Astrocyte of the cerebellum (primary cell): ENCODE measurements around the gene FGF18.

Experiments used
- DNase-seq: peaks from one replicate; pipeline ENCODE4 v3.0.0-alpha.2; 2011; ENCODE audit warnings: low read depth
- H3K4me3 ChIP-seq: 2 replicates; pipeline ENCODE4 v1.5.1; 2011; ENCODE audit warnings: mild to moderate bottlenecking, low read depth, low read length, moderate library complexity
- in situ Hi-C: cut with HindIII; loops from 2 replicates; pipeline ENCODE4 v1.10.0; 2017; ENCODE audit warnings: low sequenced_read_pairs
- TF ChIP-seq, protein P1 (sequence below): IDR thresholded peaks from 2 replicates; pipeline ENCODE4 v1.5.1; 2012; ENCODE audit warnings: low read length, low read depth, moderate library complexity, mild to moderate bottlenecking; ENCODE audit errors: missing control alignments

Gene FGF18

DNA sequence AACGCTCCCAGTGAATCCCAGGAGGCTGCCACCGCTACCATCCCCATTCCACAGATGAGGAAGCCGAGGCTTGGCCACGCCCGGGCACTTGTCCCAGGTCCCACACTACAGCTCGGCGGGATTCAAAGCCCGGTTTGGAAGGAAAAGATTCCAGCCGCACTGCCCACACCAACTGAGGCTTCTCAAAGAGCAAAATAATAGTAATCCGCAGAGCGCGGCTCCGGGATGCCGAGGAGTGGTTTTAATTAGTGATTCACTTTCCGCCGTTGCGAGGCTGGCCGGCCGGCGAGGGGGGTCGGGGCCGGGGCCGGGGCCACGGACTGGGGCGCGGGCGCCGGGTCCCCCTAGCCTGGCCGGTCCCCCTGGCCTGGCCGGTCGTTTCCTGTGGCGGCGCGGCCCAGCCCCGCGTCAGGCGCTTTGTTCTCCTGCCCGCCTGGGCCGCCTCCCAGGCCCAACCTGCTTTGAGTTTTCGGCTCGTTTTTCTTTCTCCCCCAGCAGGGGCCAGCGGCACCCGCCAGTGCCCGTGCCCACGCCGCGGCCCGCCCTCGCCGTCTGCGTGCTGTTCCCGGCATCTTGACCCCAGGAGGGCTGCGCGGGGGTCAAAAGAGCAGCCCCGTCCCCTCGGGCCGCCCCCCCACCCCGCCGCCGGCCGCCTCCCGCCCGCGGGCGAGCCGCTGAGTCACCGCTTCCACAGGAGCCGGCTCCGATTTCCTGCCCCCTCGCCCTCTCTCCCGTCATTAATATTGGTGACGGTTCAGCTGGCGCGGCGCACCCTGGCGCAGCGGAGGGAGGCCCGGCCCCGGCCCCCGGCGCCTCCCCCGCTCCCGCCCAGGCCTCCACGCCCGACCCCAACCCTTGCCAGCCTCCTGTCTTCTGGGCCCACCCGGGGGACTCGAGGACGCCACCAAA, 31.2 kb downstream of the FGF18 start:
- in situ Hi-C loops = no loop called here
- peak; percentile 46 for DNase-seq
- H3K4me3 ChIP-seq = no peak overlapping the region
- TF ChIP-seq, protein P1, sequence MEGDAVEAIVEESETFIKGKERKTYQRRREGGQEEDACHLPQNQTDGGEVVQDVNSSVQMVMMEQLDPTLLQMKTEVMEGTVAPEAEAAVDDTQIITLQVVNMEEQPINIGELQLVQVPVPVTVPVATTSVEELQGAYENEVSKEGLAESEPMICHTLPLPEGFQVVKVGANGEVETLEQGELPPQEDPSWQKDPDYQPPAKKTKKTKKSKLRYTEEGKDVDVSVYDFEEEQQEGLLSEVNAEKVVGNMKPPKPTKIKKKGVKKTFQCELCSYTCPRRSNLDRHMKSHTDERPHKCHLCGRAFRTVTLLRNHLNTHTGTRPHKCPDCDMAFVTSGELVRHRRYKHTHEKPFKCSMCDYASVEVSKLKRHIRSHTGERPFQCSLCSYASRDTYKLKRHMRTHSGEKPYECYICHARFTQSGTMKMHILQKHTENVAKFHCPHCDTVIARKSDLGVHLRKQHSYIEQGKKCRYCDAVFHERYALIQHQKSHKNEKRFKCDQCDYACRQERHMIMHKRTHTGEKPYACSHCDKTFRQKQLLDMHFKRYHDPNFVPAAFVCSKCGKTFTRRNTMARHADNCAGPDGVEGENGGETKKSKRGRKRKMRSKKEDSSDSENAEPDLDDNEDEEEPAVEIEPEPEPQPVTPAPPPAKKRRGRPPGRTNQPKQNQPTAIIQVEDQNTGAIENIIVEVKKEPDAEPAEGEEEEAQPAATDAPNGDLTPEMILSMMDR = no peak

DNA sequence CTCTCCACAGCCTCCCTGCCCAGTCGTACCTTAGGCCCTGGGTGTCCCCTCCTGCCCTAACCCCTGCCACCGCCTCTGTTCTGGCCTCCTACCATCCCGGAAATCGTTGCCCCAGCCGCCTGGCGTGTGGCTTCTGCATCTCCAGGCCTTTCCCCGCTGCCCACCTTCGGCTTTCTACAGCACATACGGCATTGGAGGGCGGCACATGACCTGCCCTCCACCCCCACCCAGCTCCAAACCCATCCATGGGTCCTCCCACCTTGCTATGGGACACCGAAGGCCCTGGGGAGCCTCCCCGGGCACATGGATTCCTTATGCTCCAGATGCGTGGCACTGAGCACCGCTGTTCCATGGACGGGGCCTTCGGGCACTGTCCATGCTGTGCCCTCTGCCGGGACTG, 32.0 kb downstream of the FGF18 start:
- DNase-seq = no peak
- TF ChIP-seq, protein P1 = no peak
- H3K4me3 ChIP-seq = no peak overlapping the region
- in situ Hi-C loops = no loop called here

DNA sequence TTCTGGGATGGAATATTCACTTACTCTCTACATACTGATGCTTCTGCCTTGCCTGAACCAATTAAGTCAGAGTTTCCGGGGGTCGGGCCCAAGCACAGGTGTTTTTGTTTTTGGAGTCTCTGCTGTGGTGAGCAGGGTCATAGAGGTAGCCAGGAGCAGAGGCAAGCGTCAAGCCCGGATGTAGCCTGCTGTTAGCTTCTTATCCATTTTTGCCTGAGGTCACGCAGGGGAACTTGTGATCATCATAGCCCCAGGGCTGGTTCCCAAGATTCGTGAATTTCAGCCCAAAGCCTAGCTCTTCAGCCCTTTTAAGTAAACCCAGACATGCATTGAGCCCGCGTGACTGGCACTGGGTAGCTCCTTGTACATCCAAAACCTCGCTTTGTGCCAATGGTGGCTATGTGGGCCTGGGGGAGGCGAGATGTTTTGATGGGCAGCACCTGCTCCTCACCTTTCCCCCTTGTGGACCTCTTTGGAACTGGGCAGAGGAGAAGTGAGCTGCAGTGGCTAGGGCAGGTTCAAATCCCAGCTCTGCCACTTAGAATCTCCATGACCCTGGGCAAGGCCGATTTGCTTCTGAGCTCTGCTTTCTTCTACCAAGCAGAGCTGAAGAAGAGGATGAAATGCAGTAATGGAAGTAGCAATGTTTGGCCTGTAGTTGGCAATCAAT, 33.7 kb downstream of the FGF18 start:
- TF ChIP-seq, protein P1 = no peak
- in situ Hi-C loops = no loop called here
- no peak for DNase-seq
- H3K4me3 ChIP-seq = no peak overlapping the region

DNA sequence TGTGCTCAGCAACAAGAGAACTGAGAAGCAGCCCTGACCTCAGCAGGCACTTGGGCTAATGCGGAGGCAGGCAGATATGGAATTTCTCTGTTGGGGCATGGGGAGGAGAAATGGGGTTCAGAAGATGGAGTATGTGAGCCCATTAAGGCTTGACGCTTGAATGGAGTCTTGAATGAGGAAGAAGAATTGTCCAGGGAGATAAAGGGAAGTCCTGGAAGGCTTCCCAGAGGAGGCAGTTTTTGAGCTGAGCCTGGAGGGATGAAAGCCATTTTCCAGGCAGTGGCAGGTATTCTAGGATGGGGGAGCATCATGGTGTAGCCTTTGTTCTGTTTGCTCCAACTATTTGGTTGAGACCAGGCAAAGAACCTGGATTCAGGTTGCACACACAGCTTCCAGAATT, 34.5 kb downstream of the FGF18 start:
- H3K4me3 ChIP-seq = no peak overlapping the region
- TF ChIP-seq, protein P1 = no peak
- in situ Hi-C loops = no loop called here
- no peak for DNase-seq

DNA sequence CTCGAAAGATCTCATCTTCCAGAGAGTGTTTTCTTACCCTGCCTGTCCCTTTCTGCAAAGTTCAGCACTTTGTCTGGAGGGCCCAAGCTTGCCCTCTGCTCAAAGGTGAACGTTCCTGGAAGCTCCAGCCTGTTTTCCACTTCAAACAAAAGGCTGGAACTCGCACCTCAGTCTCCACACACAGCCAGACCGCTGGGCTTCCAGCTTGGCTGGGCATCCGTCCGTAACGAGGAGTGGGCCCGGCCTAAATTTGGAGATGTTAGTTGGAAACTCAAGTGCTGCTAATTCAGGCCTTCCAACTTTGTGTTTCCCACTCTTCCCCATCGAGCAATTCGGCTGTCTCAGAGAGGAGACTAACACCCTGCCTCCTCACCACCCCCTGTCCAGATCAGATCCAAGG, 35.1 kb downstream of the FGF18 start:
- DNase-seq = no peak
- TF ChIP-seq, protein P1 = no peak
- H3K4me3 ChIP-seq = no peak overlapping the region
- in situ Hi-C loops = no loop called here

DNA sequence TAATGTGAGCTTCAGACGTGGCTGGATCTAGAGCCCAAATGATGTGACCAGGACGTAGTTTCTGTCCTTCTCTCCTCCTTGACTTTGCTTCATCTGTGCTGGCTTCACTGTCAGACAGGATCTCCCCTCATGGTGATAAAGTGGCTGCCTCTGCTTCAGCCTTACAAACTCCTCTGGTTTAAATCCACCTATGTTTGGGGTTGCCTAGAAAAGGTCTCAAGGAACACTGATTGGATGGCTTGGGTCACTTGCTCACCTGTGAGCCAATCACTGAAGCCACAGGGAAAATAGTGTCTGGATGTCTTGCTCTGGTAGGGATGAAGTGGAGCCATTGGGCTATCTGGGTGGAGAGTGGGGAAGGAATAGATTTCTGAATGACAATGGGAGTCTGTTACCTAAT, 36.1 kb downstream of the FGF18 start:
- TF ChIP-seq, protein P1 = no peak
- H3K4me3 ChIP-seq = no peak overlapping the region
- in situ Hi-C loops = no loop called here
- no peak for DNase-seq
